IMR-90 (cell line): ENCODE results near the gene LIN37.

ENCODE experiments used
- CTCF ChIP-seq: conservative IDR thresholded peaks from 2 replicates; pipeline ENCODE4 v1.5.1; 2012; ENCODE audit warnings: mild to moderate bottlenecking, low read depth, low read length, improper control_type of control experiment
- MAFK ChIP-seq: IDR thresholded peaks from 2 replicates; pipeline ENCODE4 v1.6.1; 2012; ENCODE audit warnings: low read depth, low read length, improper control_type of control experiment
- POLR2A ChIP-seq: IDR thresholded peaks from 2 replicates; pipeline ENCODE4 v1.6.1; 2012; ENCODE audit warnings: mild to moderate bottlenecking, low read depth, low read length
- RAD21 ChIP-seq: IDR thresholded peaks from 2 replicates; pipeline ENCODE4 v1.6.1; 2012; ENCODE audit warnings: low read length, improper control_type of control experiment
- SMC3 ChIP-seq: fragments of 150-350 bp; IDR thresholded peaks from 2 replicates; pipeline ENCODE4 v1.6.1; 2016; ENCODE audit warnings: low read depth, mild to moderate bottlenecking, antibody characterized with exemption, low read length, moderate library complexity

- TF ChIP-seq POLR2A (no peak), CTCF (no peak), RAD21 (no peak), SMC3 (no peak), MAFK (no peak)
Measured at GRCh38 chr19:35766571-35767104, 18.3 kb downstream of the LIN37 start.
